ENCODE data around the gene UBE2F. TPM values are rescaled to one million over a fixed set of nuclear protein-coding genes. Genes with fewer than 3 reads are reported as not detected.

The UBE2F gene, protein sequence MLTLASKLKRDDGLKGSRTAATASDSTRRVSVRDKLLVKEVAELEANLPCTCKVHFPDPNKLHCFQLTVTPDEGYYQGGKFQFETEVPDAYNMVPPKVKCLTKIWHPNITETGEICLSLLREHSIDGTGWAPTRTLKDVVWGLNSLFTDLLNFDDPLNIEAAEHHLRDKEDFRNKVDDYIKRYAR
- 10 to 100 TPM; 58.3 to 59.2 TPM for total RNA-seq
- 48.0 TPM for polyA plus RNA-seq (2013, experiment 1 of 2)
- 41.5 TPM for polyA plus RNA-seq (2013, experiment 2 of 2)
- long read RNA-seq, experiment 1, transcript UBE2F-201 (10 exons, 2,009 nt), result major isoform, 21 of 52 reads
- long read RNA-seq, experiment 1, partial matches to known transcripts, result 2 of 52 reads
- long read RNA-seq, experiment 1, other reads (novel, unspliced or antisense), result 25 of 52 reads
- long read RNA-seq, experiment 2, transcript UBE2F-201 (10 exons, 2,009 nt), result major isoform, 17 of 24 reads
- long read RNA-seq, experiment 2, partial matches to known transcripts, result 0 of 24 reads
- long read RNA-seq, experiment 2, other reads (novel, unspliced or antisense), result 4 of 24 reads
- long read RNA-seq, experiment 3, transcript UBE2F-201 (10 exons, 2,009 nt), result major isoform, 83 of 108 reads
- long read RNA-seq, experiment 3, partial matches to known transcripts, result 5 of 108 reads
- long read RNA-seq, experiment 3, other reads (novel, unspliced or antisense), result 10 of 108 reads
- long read RNA-seq, experiment 4, transcript UBE2F-201 (10 exons, 2,009 nt), result major isoform, 50 of 73 reads
- long read RNA-seq, experiment 4, transcript UBE2F-219 (9 exons, 760 nt), result minor isoform, 5 of 73 reads
- long read RNA-seq, experiment 4, transcript UBE2F-215 (9 exons, 1,242 nt), result minor isoform, 7 of 73 reads
- long read RNA-seq, experiment 4, partial matches to known transcripts, result 4 of 73 reads
- long read RNA-seq, experiment 4, other reads (novel, unspliced or antisense), result 3 of 73 reads

DNA sequence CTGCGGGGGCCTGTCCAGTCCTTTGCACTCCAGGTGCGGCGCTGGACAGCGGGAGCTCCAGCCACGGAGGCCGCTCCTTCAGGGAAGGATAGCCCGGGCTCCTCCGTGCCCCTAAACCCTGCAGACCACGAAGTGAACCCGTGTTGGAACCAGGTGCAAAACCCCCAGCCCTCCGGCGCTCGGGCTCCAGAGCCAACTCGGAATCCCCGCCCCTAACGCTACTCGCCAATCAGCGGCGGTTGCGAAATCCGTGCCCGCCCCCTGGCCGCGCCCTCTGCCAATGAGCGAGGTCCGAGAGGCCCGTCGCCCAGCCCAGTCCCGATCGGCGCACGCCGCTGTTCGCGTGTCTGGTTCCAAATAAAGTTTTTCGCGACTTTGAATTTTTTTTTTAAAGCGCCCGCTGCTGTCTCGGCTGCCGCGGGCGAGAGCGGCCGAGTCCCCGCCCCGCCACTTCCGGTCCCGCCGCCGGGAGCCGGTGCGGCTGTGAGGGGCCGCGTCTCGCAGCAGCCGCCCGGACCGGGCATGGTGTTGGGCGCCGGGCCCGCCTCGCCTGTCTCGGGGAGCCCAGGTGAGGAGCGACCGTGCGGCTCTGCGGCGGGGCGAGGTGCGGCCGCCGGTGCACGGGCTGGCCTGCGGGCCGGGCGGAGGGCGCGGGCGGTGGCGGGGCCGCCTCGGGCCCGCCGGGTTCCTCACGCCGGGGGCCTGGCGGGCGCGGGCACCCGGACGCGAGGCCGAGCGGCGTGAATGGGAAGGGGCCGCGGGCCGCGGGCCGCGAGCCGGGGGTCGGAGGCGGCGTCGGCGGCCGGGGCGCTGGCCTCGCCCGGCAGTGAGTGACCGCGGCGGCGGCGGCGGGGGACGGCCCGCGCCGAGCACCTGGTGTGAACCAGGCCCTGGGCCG is at the start of gene UBE2F:
UBE2F (plus strand) TSS at position 450 of the 898 bp plus-strand sequence. CDS start 6,094 bp downstream, outside the sequence.
- Histone ChIP-seq H3K36me3 (ENCODE audit: control insufficient read depth, insufficient read depth, low read length) (no peaks in the 10 kb centered on the region), H3K27ac (ENCODE audit: low read depth, low read length) (no peak within 1 kb of the TSS), H3K27me3 (ENCODE audit: control insufficient read depth, insufficient read depth, low read length, poor library complexity, severe bottlenecking) (no peaks in the 10 kb centered on the region), H3K9me3 (ENCODE audit: control insufficient read depth, low read length) (peaks cover 13% of the 10 kb centered on the region), H3K4me1 (ENCODE audit: control insufficient read depth, insufficient read depth, low read length) (no peaks in the 10 kb centered on the region), H3K9ac (ENCODE audit: extremely low read depth, low read length, poor library complexity, severe bottlenecking) (peak within 1 kb of the TSS; percentile 45), H3K4me3 (ENCODE audit: low read length) (peak within 1 kb of the TSS; percentile 85)
- DNase-seq, result peak; percentile 99
- Mint-ChIP-seq H3K27me3 (ENCODE audit: insufficient read depth) (peaks cover 11% of the 10 kb centered on the region), H3K36me3 (ENCODE audit: low read depth) (no peaks in the 10 kb centered on the region), H3K9me3 (peaks cover 12% of the 10 kb centered on the region), H3K27ac (peak within 1 kb of the TSS; percentile 61), H3K4me1 (peaks cover 22% of the 10 kb centered on the region), H3K4me3 (peak within 1 kb of the TSS; percentile 77)
- WGBS, 2 experiments (ENCODE audit: insufficient coverage in 1 of 2, insufficient read length in 1 of 2), result 0% methylated on average over 42 to 123 of the region's 123 CpGs
- TF ChIP-seq, protein P1, sequence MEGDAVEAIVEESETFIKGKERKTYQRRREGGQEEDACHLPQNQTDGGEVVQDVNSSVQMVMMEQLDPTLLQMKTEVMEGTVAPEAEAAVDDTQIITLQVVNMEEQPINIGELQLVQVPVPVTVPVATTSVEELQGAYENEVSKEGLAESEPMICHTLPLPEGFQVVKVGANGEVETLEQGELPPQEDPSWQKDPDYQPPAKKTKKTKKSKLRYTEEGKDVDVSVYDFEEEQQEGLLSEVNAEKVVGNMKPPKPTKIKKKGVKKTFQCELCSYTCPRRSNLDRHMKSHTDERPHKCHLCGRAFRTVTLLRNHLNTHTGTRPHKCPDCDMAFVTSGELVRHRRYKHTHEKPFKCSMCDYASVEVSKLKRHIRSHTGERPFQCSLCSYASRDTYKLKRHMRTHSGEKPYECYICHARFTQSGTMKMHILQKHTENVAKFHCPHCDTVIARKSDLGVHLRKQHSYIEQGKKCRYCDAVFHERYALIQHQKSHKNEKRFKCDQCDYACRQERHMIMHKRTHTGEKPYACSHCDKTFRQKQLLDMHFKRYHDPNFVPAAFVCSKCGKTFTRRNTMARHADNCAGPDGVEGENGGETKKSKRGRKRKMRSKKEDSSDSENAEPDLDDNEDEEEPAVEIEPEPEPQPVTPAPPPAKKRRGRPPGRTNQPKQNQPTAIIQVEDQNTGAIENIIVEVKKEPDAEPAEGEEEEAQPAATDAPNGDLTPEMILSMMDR (conservative IDR thresholded peaks at IDR 0.05), result no peak

DNA sequence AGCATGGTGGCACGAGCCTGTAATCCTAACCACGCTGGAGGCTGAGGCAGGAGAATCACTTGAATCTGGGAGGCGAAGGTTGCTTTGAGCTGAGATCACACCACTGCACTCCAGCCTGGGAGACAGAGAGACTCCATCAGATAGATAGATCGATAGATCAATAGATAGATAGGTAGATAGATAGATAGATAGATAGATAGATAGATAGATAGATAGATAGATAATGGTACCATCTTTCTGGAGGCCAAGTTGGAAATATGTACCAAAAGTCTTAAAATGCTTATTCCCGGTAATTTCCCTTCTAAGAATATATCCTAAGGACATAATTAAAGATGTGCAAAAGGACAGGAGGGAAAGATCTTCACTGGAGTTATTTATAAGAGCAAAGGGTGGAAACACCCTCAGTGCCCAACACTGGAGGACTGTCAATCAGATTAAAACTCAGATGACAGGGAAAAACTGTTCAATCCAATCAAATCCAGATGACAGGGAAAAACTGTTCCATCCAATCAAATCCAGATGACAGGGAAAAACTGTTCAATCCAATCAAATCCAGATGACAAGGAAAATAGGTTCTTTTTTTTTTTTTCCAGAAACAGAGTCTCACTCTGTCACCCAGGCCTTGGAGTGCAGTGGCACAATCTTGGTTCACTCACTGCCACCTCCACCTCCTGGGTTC is 49.0 kb upstream of the UBE2F start:
- WGBS, 2 experiments (ENCODE audit: insufficient coverage in 1 of 2, insufficient read length in 1 of 2), result 90 to 97% methylated on average over 3 to 5 of the region's 5 CpGs
- Histone ChIP-seq H3K4me1 (ENCODE audit: control insufficient read depth, insufficient read depth, low read length) (no peaks in the 10 kb centered on the region), H3K4me3 (ENCODE audit: low read length) (no peak overlapping the region), H3K36me3 (ENCODE audit: control insufficient read depth, insufficient read depth, low read length) (no peaks in the 10 kb centered on the region), H3K27me3 (ENCODE audit: control insufficient read depth, insufficient read depth, low read length, poor library complexity, severe bottlenecking) (no peaks in the 10 kb centered on the region), H3K9me3 (ENCODE audit: control insufficient read depth, low read length) (no peaks in the 10 kb centered on the region), H3K9ac (ENCODE audit: extremely low read depth, low read length, poor library complexity, severe bottlenecking) (no peak overlapping the region), H3K27ac (ENCODE audit: low read depth, low read length) (no peak overlapping the region)
- H3K9me3 Mint-ChIP-seq, result no peaks in the 10 kb centered on the region
- H3K27ac Mint-ChIP-seq, result no peak overlapping the region
- H3K4me1 Mint-ChIP-seq, result no peaks in the 10 kb centered on the region
- H3K27me3 Mint-ChIP-seq (ENCODE audit: insufficient read depth), result peaks cover 8% of the 10 kb centered on the region
- no peaks in the 10 kb centered on the region for H3K36me3 Mint-ChIP-seq (ENCODE audit: low read depth)
- DNase-seq, result no peak
- no peak overlapping the region for H3K4me3 Mint-ChIP-seq
- TF ChIP-seq, protein P1 (conservative IDR thresholded peaks at IDR 0.05), result no peak
